DOHH2 (cell line): Measurements from ENCODE around the gene ITPR2.
"Not testable (repeated sequence)": the region's sequence is repeated elsewhere in the genome, so short reads cannot be mapped to it uniquely, and the experiment has no call there.

Source experiments
- H3F3A ChIP-seq: fragments of 200-600 bp; sonication (generic), shearing (Covaris generic); 2 replicates; pipeline ENCODE4 v1.6.0; 2016; ENCODE audit warnings: antibody characterized with exemption, mild to moderate bottlenecking; ENCODE audit not compliant: control insufficient read depth, insufficient read depth
- H3K27ac ChIP-seq: fragments of 200-600 bp; sonication (generic); 2 replicates; pipeline ENCODE4 v1.5.1; 2014; ENCODE audit warnings: low read depth, mild to moderate bottlenecking, low read length, moderate library complexity
- H3K27me3 ChIP-seq: fragments of 200-600 bp; sonication (generic); 2 replicates; pipeline ENCODE4 v1.6.1; 2014; ENCODE audit warnings: mild to moderate bottlenecking, low read length, mixed read lengths; ENCODE audit not compliant: control insufficient read depth
- H3K36me3 ChIP-seq: fragments of 200-600 bp; sonication (generic); 2 replicates; pipeline ENCODE4 v1.6.1; 2014; ENCODE audit warnings: mild to moderate bottlenecking, low read length, moderate library complexity, mixed read lengths; ENCODE audit not compliant: control insufficient read depth
- H3K4me1 ChIP-seq: fragments of 200-600 bp; sonication (generic); 2 replicates; pipeline ENCODE4 v1.6.1; 2014; ENCODE audit warnings: mild to moderate bottlenecking, low read length, mixed read lengths; ENCODE audit not compliant: control insufficient read depth
- H3K4me2 ChIP-seq: fragments of 200-600 bp; sonication (generic); 2 replicates; pipeline ENCODE4 v1.6.0; 2014; ENCODE audit warnings: mild to moderate bottlenecking, low read length, moderate library complexity
- H3K4me3 ChIP-seq: fragments of 200-600 bp; sonication (generic); 2 replicates; pipeline ENCODE4 v1.5.1; 2014; ENCODE audit warnings: mild to moderate bottlenecking, low read length, mixed read lengths
- H3K79me2 ChIP-seq: fragments of 200-600 bp; sonication (generic); 2 replicates; pipeline ENCODE4 v1.6.1; 2014; ENCODE audit warnings: mild to moderate bottlenecking, low read length, mixed read lengths; ENCODE audit not compliant: control insufficient read depth
- H3K9me2 ChIP-seq: fragments of 200-600 bp; sonication (generic); replicated peaks from 2 replicates; pipeline ENCODE4 v1.6.1; 2014; ENCODE audit warnings: mild to moderate bottlenecking, low read length, mixed read lengths; ENCODE audit not compliant: control insufficient read depth
- H3K9me3 ChIP-seq: fragments of 200-600 bp; sonication (generic); 2 replicates; pipeline ENCODE4 v1.6.1; 2014; ENCODE audit warnings: antibody characterized with exemption, low read length, mixed read lengths; ENCODE audit not compliant: control insufficient read depth, insufficient read depth
- H4K20me1 ChIP-seq: fragments of 200-600 bp; sonication (generic); 2 replicates; pipeline ENCODE4 v1.6.0; 2014; ENCODE audit warnings: low read depth, mild to moderate bottlenecking, antibody characterized with exemption, low read length, moderate library complexity; ENCODE audit not compliant: control insufficient read depth, insufficient read depth
- CTCF ChIP-seq: fragments of 200-600 bp; sonication (generic); IDR thresholded peaks from one replicate; pipeline ENCODE4 v1.5.1; 2014; ENCODE audit warnings: antibody characterized with exemption, mild to moderate bottlenecking, low read depth, low read length; ENCODE audit not compliant: poor library complexity, severe bottlenecking
- EZH2phosphoT487 ChIP-seq: fragments of 200-600 bp; sonication (generic); IDR thresholded peaks from 2 replicates; pipeline ENCODE4 v1.6.1; 2017; ENCODE audit warnings: borderline replicate concordance, mild to moderate bottlenecking, antibody characterized with exemption, low read length, moderate library complexity, mixed read lengths

Gene ITPR2

GRCh38 chr12:26520109-26520508 is 312.9 kb downstream of the ITPR2 start:
- H3K36me3 ChIP-seq, result no peaks in the 10 kb centered on the region
- H3K4me2 ChIP-seq, result peak overlapping the region; percentile 36
- no peak overlapping the region for H3K4me3 ChIP-seq
- H4K20me1 ChIP-seq, result no peaks in the 10 kb centered on the region
- H3F3A ChIP-seq, result peaks cover 3% of the 10 kb centered on the region; the same call in 1 of the 2 replicates
- H3K4me1 ChIP-seq, result peaks cover 10% of the 10 kb centered on the region
- no peak for TF ChIP-seq CTCF
- TF ChIP-seq EZH2phosphoT487, result no peak
- no peaks in the 10 kb centered on the region for H3K9me2 ChIP-seq
- no peaks in the 10 kb centered on the region for H3K79me2 ChIP-seq
- peaks cover 2% of the 10 kb centered on the region for H3K9me3 ChIP-seq
- H3K27ac ChIP-seq, result no peak overlapping the region
- H3K27me3 ChIP-seq, result no peaks in the 10 kb centered on the region

GRCh38 chr12:26519462-26519861 is 313.5 kb downstream of the ITPR2 start:
- H3K9me2 ChIP-seq, result no peaks in the 10 kb centered on the region
- H4K20me1 ChIP-seq, result no peaks in the 10 kb centered on the region
- H3K4me2 ChIP-seq, result no peak overlapping the region
- H3K9me3 ChIP-seq, result no peaks in the 10 kb centered on the region
- H3K4me3 ChIP-seq, result no peak overlapping the region
- H3K27ac ChIP-seq, result no peak overlapping the region
- no peak for TF ChIP-seq CTCF
- TF ChIP-seq EZH2phosphoT487, result no peak
- no peaks in the 10 kb centered on the region for H3K27me3 ChIP-seq
- H3F3A ChIP-seq, result peaks cover 3% of the 10 kb centered on the region; the same call in 1 of the 2 replicates
- H3K79me2 ChIP-seq, result no peaks in the 10 kb centered on the region
- no peaks in the 10 kb centered on the region for H3K36me3 ChIP-seq
- H3K4me1 ChIP-seq, result peaks cover 10% of the 10 kb centered on the region

- not testable (repeated sequence) for H3K9me3 ChIP-seq, H3K79me2 ChIP-seq, H3K27me3 ChIP-seq, H3K4me3 ChIP-seq, H3K9me2 ChIP-seq, H3K4me2 ChIP-seq, H3K27ac ChIP-seq, H4K20me1 ChIP-seq, H3K36me3 ChIP-seq, H3F3A ChIP-seq
- peaks cover 10% of the 10 kb centered on the region for H3K4me1 ChIP-seq
Measured at GRCh38 chr12:26517320-26517719, 315.7 kb downstream of the ITPR2 start.

GRCh38 chr12:26514364-26514763 is 318.6 kb downstream of the ITPR2 start:
- H3K36me3 ChIP-seq, result no peaks in the 10 kb centered on the region
- no peaks in the 10 kb centered on the region for H3K4me1 ChIP-seq
- no peaks in the 10 kb centered on the region for H3K79me2 ChIP-seq
- H3K4me2 ChIP-seq, result no peak overlapping the region
- no peak overlapping the region for H3K4me3 ChIP-seq
- no peaks in the 10 kb centered on the region for H3K9me2 ChIP-seq
- no peak overlapping the region for H3K27ac ChIP-seq
- no peak for TF ChIP-seq CTCF
- no peaks in the 10 kb centered on the region for H3K27me3 ChIP-seq
- no peaks in the 10 kb centered on the region for H4K20me1 ChIP-seq
- no peaks in the 10 kb centered on the region for H3F3A ChIP-seq
- H3K9me3 ChIP-seq, result no peaks in the 10 kb centered on the region
